CD4-positive, alpha-beta T cell treated with Interleukin-12 subunit alpha and Interleukin-12 subunit beta, for 1 hour (primary cell): Measurements from ENCODE around the gene CEP126.
A peak's percentile ranks its signal among the peaks of the same experiment; 100 is the strongest.
"Not testable (repeated sequence)": the region's sequence is repeated elsewhere in the genome, so short reads cannot be mapped to it uniquely, and the experiment has no call there.

Experiments
- DNase-seq: peaks from one replicate; pipeline ENCODE4 v3.0.0-alpha.2; 2020

Gene CEP126

DNA sequence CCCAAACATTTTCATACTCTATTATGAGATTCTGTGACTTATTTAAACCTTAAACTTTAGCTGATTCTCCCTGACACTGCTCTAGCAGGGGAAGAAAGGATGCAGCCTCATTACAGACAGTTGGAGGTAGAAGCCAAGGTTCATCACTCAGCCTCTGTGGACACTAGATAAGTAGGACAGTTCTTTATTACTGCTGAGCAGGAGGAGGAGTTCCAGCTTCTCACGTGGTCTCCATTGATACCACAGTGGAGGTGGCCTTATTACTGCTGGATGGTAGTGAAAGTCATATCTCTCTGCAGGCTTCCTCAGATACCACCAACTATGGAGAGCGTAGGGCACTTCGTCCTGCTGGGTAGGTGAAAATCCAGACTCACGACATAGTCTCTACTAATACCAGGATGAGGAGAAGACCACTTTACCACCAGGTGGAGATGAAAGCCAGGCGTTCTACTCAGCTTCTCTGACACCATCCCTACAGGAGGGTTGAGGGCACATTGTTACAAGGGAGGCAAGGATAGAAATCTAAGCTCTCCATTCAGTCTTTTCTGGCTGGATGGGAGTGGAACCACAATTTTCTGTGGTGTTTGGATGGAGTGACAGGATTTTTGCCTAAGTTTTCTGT is 14.6 kb downstream of the CEP126 start:
- no peak for DNase-seq

- DNase-seq, result no peak
Measured at GRCh38 chr11:101931692-101932091, 16.9 kb downstream of the CEP126 start.

GRCh38 chr11:101940901-101941520 is 26.2 kb downstream of the CEP126 start:
- DNase-seq, result no peak

GRCh38 chr11:101944923-101945322 is 30.1 kb downstream of the CEP126 start:
- DNase-seq, result no peak

DNA sequence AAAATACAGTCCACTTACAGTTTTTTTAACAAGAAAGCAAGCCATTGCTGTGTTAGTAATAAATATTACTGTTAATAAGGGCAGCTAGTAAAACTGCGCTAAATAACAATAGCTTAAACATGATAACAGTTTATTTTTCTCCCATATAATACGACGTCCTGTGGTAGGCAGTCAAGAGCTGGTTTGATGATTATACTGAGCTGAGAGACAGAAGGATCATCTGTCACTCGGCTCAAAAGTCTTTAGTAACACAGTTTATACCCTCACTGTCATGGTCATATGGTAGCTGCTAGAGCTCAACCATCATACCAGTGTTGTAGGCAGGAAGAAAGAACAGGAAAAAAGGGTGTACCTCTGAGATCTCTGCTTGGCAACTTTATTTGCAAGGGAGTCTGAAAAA is 30.6 kb downstream of the CEP126 start:
- no peak for DNase-seq

GRCh38 chr11:101949680-101950220 is 34.9 kb downstream of the CEP126 start:
- DNase-seq, result no peak

DNA sequence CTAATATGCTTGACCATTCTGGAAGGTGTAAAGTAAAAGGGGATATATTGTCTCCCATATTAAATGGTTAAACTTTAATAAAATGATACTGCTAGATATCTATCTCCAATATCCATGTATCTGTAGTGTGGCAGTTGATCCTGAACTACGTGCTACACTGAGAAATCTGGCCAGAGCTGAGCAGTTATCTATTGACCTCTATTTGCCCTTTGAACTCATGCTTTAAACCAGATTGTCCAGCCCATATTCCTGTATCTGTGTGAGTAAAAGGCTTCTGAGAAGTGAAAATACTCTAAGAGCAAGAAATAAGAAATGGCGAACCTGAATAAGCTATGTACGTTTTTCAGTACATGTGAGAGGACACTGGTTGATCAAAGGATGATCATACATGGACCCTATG is 40.5 kb downstream of the CEP126 start:
- DNase-seq, result no peak

GRCh38 chr11:101955701-101956100 is 40.9 kb downstream of the CEP126 start:
- DNase-seq, result no peak

DNA sequence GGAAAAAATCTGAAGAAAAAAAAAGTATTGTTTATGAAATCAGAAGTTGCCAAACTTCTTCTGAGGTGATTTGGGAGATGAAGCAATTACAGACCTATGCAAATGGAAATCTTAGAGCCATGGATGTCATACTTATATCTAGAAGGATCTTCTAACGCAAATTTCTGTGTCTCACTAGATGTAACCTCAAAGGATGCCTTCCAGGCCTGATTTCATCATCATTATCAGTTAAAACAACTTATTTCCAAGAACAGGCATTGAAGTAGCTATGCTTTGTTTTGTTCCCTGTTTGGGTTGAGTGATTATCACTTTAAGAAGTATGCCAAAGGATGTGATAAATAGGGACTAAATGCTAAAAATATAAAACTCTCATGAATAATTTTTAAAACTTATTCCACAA is 45.4 kb downstream of the CEP126 start:
- no peak for DNase-seq

GRCh38 chr11:101964200-101964599 is 49.4 kb downstream of the CEP126 start:
- not testable (repeated sequence) for DNase-seq

GRCh38 chr11:101974255-101974654 is 59.4 kb downstream of the CEP126 start:
- DNase-seq, result no peak

DNA sequence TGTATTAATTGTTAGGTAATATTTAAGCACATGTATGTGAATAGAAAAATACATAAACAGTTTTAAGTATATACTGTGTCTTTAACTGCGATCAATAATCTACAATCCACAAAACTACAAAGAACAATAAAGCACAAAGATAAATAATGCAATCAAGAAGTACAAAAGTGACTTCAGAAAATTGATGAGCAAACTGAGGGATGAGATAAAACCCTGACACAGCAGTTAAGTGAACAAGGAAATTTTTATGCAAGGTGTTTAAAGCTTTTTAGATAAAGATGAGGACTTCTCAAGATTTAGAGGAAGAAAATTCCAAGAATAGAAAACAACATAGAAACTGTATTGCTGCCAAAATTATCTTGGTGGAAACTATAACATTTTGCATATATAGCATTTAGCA is 60.0 kb downstream of the CEP126 start:
- no peak for DNase-seq

DNA sequence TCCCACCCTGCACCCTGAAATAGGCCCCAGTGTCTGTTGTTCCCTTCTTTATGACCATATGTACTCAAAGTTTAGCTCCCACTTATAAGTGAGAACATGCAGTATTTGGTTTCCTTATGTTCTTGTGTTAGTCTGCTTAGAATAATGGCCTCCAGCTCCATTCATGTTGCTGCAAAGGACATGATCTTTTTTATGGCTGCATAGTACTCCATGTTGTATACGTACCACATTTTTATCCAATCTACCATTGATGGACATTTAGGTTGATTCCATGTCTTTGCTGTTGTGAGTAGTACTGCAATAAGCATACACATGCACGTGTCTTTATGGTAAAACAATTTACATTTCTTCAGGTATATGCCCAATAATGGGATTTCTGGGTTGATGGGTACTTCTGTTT is 60.9 kb downstream of the CEP126 start:
- no peak for DNase-seq

- no peak for DNase-seq
Measured at GRCh38 chr11:101987370-101987769, 72.6 kb downstream of the CEP126 start.

DNA sequence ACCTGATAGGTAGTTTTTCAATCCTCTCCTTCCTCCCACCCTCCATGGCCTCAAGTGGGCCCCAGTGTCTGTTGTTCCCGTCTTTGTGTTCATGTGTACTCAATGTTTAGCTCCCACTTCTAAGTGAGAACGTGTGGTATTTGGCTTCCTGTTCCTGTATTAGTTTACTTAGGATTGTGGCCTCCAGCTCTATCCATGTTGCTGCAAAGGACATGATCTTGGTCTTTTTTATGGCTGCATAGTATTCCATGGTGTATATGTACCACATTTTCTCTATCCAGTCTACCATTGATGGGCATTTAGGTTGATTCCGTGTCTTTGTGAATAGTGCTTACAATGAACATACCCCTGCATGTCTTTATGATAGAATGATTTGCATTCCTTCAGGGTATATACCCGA is 78.4 kb downstream of the CEP126 start:
- no peak for DNase-seq

DNA sequence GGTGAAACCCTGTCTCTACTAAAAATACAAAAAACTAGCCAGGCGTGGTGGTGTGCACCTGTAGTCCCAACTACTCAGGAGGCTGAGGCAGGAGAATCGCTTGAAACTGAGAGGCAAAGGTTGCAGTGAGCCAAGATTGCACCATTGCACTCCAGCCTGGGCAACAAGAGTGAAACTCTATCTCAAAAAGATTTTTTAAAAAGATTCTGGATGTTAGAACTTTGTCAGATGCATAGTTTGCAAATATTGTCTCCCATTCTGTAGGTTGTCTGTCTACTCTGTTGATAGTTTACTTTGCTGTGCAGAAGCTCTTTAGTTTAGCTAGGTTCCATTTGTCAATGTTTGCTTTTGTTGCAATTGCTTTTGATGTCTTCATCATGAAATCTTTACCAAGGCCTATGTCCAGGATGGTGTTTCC is 79.3 kb downstream of the CEP126 start:
- not testable (repeated sequence) for DNase-seq

DNA sequence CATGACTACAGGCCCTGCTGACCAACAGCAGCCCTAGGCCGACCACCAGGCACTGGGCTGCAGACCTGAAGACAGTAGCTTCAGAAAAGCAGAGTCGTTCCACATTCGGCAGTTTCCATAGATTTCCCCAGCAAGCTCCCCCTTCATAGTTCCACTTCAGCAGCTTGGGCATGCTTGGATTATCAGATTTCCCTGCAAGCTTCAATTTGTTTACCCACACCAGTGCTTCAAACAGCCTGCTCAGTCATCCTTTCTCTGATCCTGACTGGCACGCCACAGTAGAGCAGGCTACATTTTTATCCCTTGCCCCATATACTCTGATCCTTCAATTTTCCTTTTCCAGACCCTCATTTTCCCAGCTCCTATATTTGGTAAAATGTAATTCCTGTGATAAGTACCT is 81.3 kb downstream of the CEP126 start:
- no peak for DNase-seq

- no peak for DNase-seq
Measured at GRCh38 chr11:102001657-102002338, 87.0 kb downstream of the CEP126 start.

DNA sequence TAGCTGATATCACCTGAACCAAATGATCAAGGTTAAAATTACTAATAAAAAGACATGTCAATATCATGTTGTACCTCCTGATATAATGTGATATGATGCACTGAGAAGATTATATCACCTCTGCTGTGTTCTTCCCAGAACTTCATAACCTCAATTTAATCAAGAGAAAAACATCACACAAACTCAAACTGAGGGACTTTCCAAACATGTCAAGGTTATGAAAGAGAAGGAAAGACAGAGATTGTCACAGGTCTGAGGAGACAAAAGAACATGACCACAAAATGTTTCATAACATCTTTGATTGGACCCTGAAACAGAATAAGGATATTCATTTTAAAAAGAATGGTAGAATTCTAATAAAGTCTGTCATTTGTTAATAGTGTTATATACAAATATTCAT is 89.4 kb downstream of the CEP126 start:
- DNase-seq, result no peak

GRCh38 chr11:102005306-102005705 is 90.5 kb downstream of the CEP126 start:
- DNase-seq, result no peak

GRCh38 chr11:102006835-102007566 is 92.2 kb downstream of the CEP126 start:
- DNase-seq, result no peak

GRCh38 chr11:102007567-102008437 is 93.0 kb downstream of the CEP126 start:
- peak; percentile 42 for DNase-seq
